K562 (cell line): ENCODE results near the gene DTX4. TPM values are rescaled to one million over a fixed set of nuclear protein-coding genes. Genes with fewer than 3 reads are reported as not detected.

Experiments
- ARHGAP35 ChIP-seq: fragments of 450-650 bp; IDR thresholded peaks from 2 replicates; pipeline ENCODE4 v1.6.1; 2018; ENCODE audit not compliant: partially characterized antibody
- BACH1 ChIP-seq: fragments of 200-800 bp; sonication (Bioruptor generic); IDR thresholded peaks from 2 replicates; pipeline ENCODE4 v1.6.1; 2016; ENCODE audit warnings: missing genetic modification characterization, missing compliant biosample characterization
- CBX5 ChIP-seq: IDR thresholded peaks from 2 replicates; pipeline ENCODE4 v1.6.1; 2014; ENCODE audit warnings: low read depth, borderline replicate concordance
- E4F1 ChIP-seq: fragments of 250-450 bp; sonication (Bioruptor Pico); IDR thresholded peaks from 2 replicates; pipeline ENCODE4 v1.5.0; 2021; ENCODE audit warnings: mild to moderate bottlenecking, borderline replicate concordance
- FOXK2 ChIP-seq, 2 experiments: fragments of 450-650 bp; IDR thresholded peaks in 1 of 2; conservative IDR thresholded peaks in 1 of 2; 2 replicates each; pipeline ENCODE4 v1.6.1; 2016; ENCODE audit warnings: low read depth in 2 of 2, mild to moderate bottlenecking in 1 of 2
- GATAD2A ChIP-seq: fragments of 450-650 bp; IDR thresholded peaks from 2 replicates; pipeline ENCODE4 v1.6.1; 2017
- HDAC3 ChIP-seq: fragments of 450-650 bp; IDR thresholded peaks from 2 replicates; pipeline ENCODE4 v1.6.1; 2018; ENCODE audit warnings: borderline replicate concordance, mild to moderate bottlenecking, moderate library complexity; ENCODE audit not compliant: partially characterized antibody
- HDGF ChIP-seq: fragments of 450-650 bp; IDR thresholded peaks from 2 replicates; pipeline ENCODE4 v1.6.1; 2016
- KAT8 ChIP-seq: fragments of 450-650 bp; IDR thresholded peaks from 2 replicates; pipeline ENCODE4 v1.6.1; 2016; ENCODE audit warnings: low read depth, mild to moderate bottlenecking
- KLF6 ChIP-seq: fragments of 250-450 bp; sonication (Bioruptor Pico); IDR thresholded peaks from 2 replicates; pipeline ENCODE4 v1.4.0; 2020; ENCODE audit warnings: mild to moderate bottlenecking, moderate library complexity, borderline replicate concordance
- MED1 ChIP-seq: sonication (generic); formaldehyde crosslinking; IDR thresholded peaks from 2 replicates; pipeline ENCODE4 v1.8.1; 2023; ENCODE audit warnings: missing genetic modification reagents, borderline replicate concordance
- MEF2A ChIP-seq: IDR thresholded peaks from 2 replicates; pipeline ENCODE4 v1.6.1; 2011; ENCODE audit warnings: low read depth, mild to moderate bottlenecking, low read length, moderate library complexity; ENCODE audit not compliant: control insufficient read depth
- POLR3A ChIP-seq: IDR thresholded peaks from 2 replicates; pipeline ENCODE4 v1.6.1; 2011; ENCODE audit warnings: borderline replicate concordance, mild to moderate bottlenecking, moderate library complexity; ENCODE audit not compliant: insufficient read length, insufficient read depth; ENCODE audit errors: extremely low read depth
- STAG1 ChIP-seq: sonication (generic); formaldehyde crosslinking; IDR thresholded peaks from 2 replicates; pipeline ENCODE4 v1.5.0; 2020; ENCODE audit warnings: missing genetic modification reagents, borderline replicate concordance
- TSHZ1 ChIP-seq: fragments of 250-450 bp; sonication (Bioruptor Pico); IDR thresholded peaks from 2 replicates; pipeline ENCODE4 v1.4.0; 2020; ENCODE audit warnings: mild to moderate bottlenecking, moderate library complexity
- ZBTB17 ChIP-seq: fragments of 450-650 bp; formaldehyde crosslinking; IDR thresholded peaks from 2 replicates; pipeline ENCODE4 v1.4.0; 2020; ENCODE audit warnings: mild to moderate bottlenecking
- ZNF165 ChIP-seq: fragments of 250-450 bp; sonication (Bioruptor Pico); IDR thresholded peaks from 2 replicates; pipeline ENCODE4 v1.4.0; 2020; ENCODE audit warnings: borderline replicate concordance
- ZNF586 ChIP-seq: fragments of 450-650 bp; formaldehyde crosslinking; conservative IDR thresholded peaks from 2 replicates; pipeline ENCODE4 v1.4.0; 2020; ENCODE audit warnings: mild to moderate bottlenecking, moderate library complexity
- polyA plus RNA-seq, 8 experiments: library from polyadenylated mRNA; depleted of rRNA in 4 of 8; stranded (reverse) in 5 of 8; unstranded in 3 of 8; fragments of >200 nt; fragmentation: Nextera tagmentation in 2 of 8; fragmentation: Illumina TruSeq in 1 of 8; extraction: Ambion mirVana in 2 of 8; extraction: Trizol in 1 of 8; gene quantifications; 2 replicates each; pipeline versions ENCODE4 v1.2.1 to v1.2.3, GENCODE V29; 2011 to 2014; ENCODE audit warnings: inconsistent platforms in 1 of 8, missing spikeins in 1 of 8
- total RNA-seq, 7 experiments: library from RNA; depleted of rRNA in 6 of 7; stranded (reverse); fragments of >200 nt in 6 of 7; fragmentation: Illumina TruSeq in 2 of 7; extraction: Trizol in 2 of 7; gene quantifications; 2 replicates each; pipeline versions ENCODE4 v1.2.1 to v1.2.3, GENCODE V29; 2011 to 2021; ENCODE audit warnings: low replicate concordance in 1 of 7
- TF ChIP-seq, protein P1 (sequence below), 2 experiments: fragments of 450-650 bp; conservative IDR thresholded peaks; 2 replicates each; pipeline ENCODE4 v1.6.1; 2017; ENCODE audit warnings: mild to moderate bottlenecking in 2 of 2, moderate library complexity in 2 of 2
- TF ChIP-seq, protein P2 (sequence below): fragments of 450-650 bp; IDR thresholded peaks from 2 replicates; pipeline ENCODE4 v1.6.1; 2016; ENCODE audit warnings: low read depth, mild to moderate bottlenecking, moderate library complexity

Gene DTX4
- total and polyA plus RNA-seq, 9 of the 15 experiments (the other 6 are each of a cell fraction or from before 2014, with no cell fraction given): 0.03 to 0.47 (median 0.04) TPM; not detected in 4

DNA sequence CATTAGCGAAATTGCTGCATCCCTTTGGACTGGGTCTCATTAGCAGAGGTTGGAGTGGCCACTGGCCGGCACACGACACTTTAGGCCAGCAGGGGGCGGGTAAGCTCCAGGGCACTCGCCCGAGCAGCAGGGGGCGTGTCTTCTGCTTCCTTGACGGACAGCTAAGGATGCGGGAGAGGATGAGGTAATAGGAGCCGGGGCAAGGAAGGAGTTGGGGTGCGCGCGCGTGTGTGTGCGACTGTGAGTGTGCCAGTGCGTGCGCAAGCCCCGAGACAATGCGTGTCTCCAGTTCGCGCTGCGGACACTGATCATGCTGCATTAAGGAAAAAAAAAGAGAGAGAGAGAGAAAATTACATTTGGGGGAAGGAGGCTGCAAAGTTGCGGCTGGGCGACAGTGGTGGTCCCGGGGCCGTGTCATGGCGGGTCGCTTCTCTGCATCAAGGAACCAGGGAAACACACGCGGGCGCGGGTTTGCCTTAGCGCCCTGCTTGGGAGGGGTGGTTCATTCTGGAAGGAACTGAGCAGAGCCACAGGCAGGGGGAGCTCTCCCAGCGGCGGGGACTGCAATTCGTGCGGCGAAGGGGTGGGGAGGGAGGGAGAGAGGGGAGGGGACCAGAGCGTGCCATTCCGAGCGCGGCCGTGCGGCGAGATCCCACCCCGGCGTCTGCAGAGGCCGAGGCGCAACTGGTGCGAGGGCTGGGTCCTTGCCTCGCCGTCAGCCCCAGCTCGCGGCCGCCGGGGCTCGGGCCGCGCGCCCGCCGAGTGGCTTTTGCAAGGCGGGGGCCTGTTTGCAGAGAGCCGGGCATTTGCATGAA, at the start of gene DTX4 (continued):
- TF ChIP-seq KLF6 (CRISPR knock-in tag) (no peak), E4F1 (CRISPR knock-in tag) (no peak), KAT8 (no peak), ARHGAP35 (no peak), POLR3A (no peak), MEF2A (no peak), ZBTB17 (CRISPR knock-in tag) (no peak), STAG1 (CRISPR knock-in tag) (peak; percentile 76; the same call in 1 of the 2 replicates), BACH1 (no peak), GATAD2A (no peak), FOXK2 (conservative IDR thresholded peaks at IDR 0.05 in 1 of 2, IDR thresholded peaks at IDR 0.05 in 1 of 2; ENCODE audit: low read depth in 2 of 2) (peak in 1 of 2 experiments; percentile 40; a peak in 1 of 4 replicates), ZNF165 (CRISPR knock-in tag) (no peak), HDAC3 (no peak), HDGF (peak; percentile 67; the same call in 1 of the 2 replicates), MED1 (CRISPR knock-in tag) (no peak), TSHZ1 (CRISPR knock-in tag) (no peak), ZNF586 (CRISPR knock-in tag) (no peak), CBX5 (no peak)
- TF ChIP-seq, protein P1, sequence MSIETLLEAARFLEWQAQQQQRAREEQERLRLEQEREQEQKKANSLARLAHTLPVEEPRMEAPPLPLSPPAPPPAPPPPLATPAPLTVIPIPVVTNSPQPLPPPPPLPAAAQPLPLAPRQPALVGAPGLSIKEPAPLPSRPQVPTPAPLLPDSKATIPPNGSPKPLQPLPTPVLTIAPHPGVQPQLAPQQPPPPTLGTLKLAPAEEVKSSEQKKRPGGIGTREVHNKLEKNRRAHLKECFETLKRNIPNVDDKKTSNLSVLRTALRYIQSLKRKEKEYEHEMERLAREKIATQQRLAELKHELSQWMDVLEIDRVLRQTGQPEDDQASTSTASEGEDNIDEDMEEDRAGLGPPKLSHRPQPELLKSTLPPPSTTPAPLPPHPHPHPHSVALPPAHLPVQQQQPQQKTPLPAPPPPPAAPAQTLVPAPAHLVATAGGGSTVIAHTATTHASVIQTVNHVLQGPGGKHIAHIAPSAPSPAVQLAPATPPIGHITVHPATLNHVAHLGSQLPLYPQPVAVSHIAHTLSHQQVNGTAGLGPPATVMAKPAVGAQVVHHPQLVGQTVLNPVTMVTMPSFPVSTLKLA (conservative IDR thresholded peaks at IDR 0.05): peak in 1 of 2 experiments; percentile 49
- TF ChIP-seq, protein P2, sequence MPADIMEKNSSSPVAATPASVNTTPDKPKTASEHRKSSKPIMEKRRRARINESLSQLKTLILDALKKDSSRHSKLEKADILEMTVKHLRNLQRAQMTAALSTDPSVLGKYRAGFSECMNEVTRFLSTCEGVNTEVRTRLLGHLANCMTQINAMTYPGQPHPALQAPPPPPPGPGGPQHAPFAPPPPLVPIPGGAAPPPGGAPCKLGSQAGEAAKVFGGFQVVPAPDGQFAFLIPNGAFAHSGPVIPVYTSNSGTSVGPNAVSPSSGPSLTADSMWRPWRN: no peak
